IPS DF 4.7 (cell line): ENCODE results near the gene SPA17.

Experiments
- DNase-seq: peaks from one replicate; pipeline ENCODE4 v3.0.0-alpha.2; 2013; ENCODE audit warnings: low spot score; ENCODE audit errors: extremely low read depth

Gene SPA17

GRCh38 chr11:124662106-124662505, 11.6 kb upstream of the SPA17 start:
- DNase-seq, result no peak

DNA sequence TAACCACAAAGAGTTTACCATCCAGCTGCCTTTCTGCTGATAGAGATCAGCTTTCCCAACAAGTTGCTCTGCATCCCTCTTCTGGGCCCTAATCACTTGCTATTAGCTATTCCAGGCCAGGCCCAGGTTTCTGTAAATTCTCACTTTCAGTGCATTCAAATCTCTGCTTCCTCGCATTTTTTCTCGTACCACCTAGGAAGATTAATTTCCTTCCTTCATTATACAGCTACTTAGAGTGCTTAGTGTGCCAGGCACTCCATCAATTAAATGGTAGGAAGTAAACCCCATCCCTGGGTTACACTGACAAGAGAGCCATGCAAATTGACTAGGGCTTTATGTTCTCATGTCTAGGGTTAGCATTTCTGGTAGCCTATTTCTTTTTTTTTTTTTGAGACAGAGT, 9.8 kb upstream of the SPA17 start:
- no peak for DNase-seq

DNA sequence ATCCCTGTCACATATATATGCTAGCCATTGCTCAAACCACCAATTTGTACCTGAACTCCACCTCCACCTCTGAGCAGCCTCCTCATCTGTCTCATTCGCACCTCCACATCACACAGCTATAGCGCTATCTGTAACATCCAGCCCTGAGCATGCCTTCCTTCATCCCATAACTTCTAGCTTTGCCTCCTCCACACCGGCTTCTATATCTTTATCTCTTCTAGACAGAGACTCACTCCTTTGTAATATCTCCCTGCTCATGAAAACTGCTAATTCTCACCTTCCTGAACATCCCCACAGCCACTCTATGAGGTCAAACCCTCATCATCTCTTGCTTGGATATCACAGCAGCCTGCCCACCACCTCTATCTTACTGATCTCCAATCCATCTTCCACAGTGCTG, 6.1 kb upstream of the SPA17 start:
- DNase-seq, result no peak

DNA sequence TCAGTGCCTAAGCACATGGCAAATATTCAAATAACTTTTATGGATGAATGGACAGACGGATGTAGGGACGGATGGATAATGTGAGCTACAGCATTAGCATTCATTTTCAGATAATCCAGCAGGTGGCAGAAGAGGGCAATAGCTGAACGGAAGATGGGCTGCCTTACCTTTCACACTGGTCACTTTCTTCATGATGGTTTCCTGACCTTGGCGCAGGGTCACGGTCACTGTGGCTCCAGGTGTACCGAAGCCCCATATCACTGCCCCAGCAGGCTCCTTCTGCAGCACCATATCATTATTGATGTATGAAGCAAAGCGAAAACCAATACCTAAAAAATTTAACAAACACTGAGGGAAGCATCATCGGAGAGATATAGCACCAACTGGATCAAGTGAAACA, 4.5 kb upstream of the SPA17 start:
- no peak for DNase-seq

DNA sequence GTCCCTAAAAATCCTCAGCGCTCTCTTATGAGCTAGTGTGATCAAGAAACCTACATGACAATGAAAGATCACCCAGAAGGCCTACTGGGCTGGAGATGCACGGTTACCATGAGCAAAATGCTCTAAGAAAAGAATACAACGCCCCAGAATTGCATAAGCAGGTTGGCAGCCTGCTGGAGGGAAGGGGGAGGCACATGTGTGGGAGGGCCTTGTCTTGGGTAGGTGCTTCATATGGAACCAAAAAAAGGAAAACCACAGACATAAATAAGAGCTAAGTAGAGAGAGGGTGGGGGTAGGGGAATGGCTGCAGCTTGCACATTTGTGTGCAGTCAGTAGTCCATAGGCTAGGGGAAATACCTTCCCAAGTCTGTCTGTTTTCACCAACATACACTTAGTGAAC, 3.0 kb upstream of the SPA17 start:
- no peak for DNase-seq

GRCh38 chr11:124672536-124673215, 1.0 kb upstream of the SPA17 start:
- no peak for DNase-seq

GRCh38 chr11:124674168-124674517, 439 bp downstream of the SPA17 start:
- DNase-seq, result no peak

- no peak for DNase-seq
Measured at GRCh38 chr11:124674571-124674970, 867 bp downstream of the SPA17 start.

GRCh38 chr11:124676386-124676785, 2.7 kb downstream of the SPA17 start:
- DNase-seq, result no peak

- no peak for DNase-seq
Measured at GRCh38 chr11:124678416-124678815, 4.7 kb downstream of the SPA17 start.

- DNase-seq, result no peak
Measured at GRCh38 chr11:124681421-124681820, 7.7 kb downstream of the SPA17 start.

- DNase-seq, result no peak
Measured at GRCh38 chr11:124682443-124682842, 8.7 kb downstream of the SPA17 start.

DNA sequence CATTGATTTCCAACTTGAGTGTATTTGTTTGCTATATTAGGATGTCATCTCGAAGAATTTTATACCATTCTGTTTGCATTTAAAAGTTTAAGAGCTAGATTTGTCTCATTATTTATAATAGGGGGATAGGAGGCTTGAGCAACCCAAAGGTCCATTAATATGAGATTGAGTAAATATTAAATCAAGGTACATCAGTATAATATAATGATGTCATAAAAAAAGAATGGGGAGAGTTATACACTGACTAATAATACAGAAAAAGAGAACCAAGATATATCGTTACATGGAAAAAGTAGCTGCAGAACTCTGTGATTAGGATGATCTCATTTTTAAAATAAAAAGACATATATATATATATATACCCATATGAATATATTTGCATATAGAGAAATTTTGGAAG, 19.4 kb downstream of the SPA17 start:
- no peak for DNase-seq

DNA sequence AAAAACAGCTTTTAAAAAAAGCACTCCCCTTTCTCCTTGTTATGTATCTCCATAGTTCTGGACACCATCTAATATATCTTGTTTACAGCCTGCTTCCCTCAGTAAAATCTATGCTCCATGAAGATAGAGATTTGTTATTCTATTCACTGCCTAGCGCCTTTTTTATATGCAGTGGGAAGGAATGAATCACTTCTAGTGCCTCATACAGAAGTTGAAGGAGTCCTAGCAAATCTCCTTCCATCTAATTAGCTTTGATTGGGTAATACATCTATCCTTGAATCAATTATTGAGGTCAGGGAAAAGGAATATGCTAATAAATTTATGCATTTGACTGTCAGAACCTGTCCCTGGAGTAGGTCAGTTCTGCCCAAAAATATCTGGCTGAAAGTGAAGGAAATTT, 25.8 kb downstream of the SPA17 start:
- no peak for DNase-seq

- no peak for DNase-seq
Measured at GRCh38 chr11:124700028-124700427, 26.3 kb downstream of the SPA17 start.

GRCh38 chr11:124707829-124708228, 34.1 kb downstream of the SPA17 start:
- no peak for DNase-seq

DNA sequence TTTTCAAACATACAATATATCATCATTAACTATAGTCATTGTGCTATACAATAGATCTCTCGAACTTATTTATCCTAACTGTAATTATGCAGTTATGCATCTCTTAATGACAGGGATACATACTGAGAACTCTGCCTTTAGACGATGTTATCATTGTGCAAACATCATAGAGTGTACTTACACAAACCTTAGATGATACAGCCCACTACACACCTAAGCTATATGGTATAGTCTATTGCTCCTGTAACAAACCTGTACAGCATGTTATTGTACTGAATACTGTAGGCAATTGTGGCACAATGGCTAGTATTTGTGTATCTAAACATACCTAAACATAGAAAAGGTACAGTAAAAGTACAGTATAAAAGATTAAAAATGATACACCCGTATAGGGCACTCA, 38.7 kb downstream of the SPA17 start:
- DNase-seq, result no peak

DNA sequence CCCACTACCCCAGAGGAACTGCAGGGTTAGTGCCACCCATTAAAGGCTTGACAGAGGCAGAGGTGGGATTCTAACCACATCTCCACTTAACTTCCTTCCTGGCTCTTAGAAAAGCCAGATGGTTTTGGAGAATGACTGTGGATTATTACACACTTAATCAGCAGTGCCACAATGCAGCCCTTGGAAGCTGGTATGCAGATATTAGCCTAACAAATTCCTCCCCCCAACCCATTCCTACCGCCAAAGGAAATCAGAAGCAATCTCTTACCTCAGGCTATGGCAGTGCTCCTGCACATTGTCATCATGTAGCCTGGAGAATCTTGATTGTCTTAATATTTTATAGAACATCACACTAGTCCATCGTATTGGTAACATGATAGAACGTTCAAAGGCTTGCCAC, 42.9 kb downstream of the SPA17 start:
- DNase-seq, result no peak

- no peak for DNase-seq
Measured at GRCh38 chr11:124717421-124717785, 43.7 kb downstream of the SPA17 start.

- DNase-seq, result no peak
Measured at GRCh38 chr11:124717786-124718651, 44.3 kb downstream of the SPA17 start.

DNA sequence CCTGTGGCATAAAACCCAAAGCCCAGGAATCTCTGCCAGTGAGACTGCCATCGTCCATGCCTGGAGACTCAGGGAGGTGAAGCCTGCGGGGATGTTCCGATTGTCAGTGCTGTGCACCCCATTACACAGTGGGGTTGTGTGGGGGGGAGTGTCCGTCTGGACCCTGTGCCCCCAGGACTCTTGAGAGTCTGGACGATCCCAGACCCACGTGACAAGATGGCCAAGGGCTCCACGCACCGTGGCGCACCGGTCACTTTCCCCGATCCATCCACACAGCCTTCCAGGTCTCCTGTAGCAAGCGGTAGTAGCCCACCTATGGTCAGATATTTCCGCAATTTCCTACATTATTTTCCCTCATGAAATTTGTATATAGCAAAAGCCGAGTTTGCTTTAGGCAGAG, 45.1 kb downstream of the SPA17 start:
- no peak for DNase-seq

- DNase-seq, result no peak
Measured at GRCh38 chr11:124719534-124719933, 45.8 kb downstream of the SPA17 start.

DNA sequence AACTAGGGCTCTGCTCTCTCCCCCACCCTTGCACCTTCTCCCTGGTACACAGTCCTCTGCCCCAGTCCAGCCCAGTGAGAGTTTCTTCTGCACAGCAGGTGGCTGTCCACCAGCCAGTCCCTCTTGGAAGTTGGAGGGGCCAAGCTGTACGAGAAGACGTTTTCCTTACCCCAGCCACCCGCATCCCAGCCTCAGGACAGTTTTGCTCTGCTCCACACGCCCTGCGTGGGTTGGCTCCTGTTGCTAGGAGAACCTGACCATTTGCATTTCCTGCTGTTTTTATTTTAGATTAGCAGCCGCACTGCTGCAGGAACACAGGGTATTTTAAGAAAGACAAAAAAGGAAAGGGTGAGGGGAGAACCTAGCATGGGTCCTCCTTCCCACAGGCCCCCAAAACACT, 48.5 kb downstream of the SPA17 start:
- no peak for DNase-seq
